ENCODE measurements around the gene CLMN.

CLMN gene

GRCh38 chr14:95319312-95320077 is at the start of gene CLMN:
Gene CLMN, minus strand, starts transcription at chr14:95319908. Its CDS starts 116 bp downstream, at chr14:95319792.
- no peak for DNase-seq

- DNase-seq, result no peak
Observed at GRCh38 chr14:95365401-95365800, 45.7 kb upstream of the CLMN start.

GRCh38 chr14:95364481-95365209 is 44.9 kb upstream of the CLMN start:
- no peak for DNase-seq

GRCh38 chr14:95363468-95363954 is 43.8 kb upstream of the CLMN start:
- no peak for DNase-seq

- no peak for DNase-seq
Observed at GRCh38 chr14:95362138-95362494, 42.4 kb upstream of the CLMN start.

GRCh38 chr14:95361373-95362137 is 41.8 kb upstream of the CLMN start:
- DNase-seq, result no peak

- DNase-seq, result no peak
Observed at GRCh38 chr14:95360828-95361227, 41.1 kb upstream of the CLMN start.

- no peak for DNase-seq
Observed at GRCh38 chr14:95359994-95360826, 40.5 kb upstream of the CLMN start.

GRCh38 chr14:95356245-95356869 is 36.6 kb upstream of the CLMN start:
- no peak for DNase-seq

GRCh38 chr14:95355422-95355821 is 35.7 kb upstream of the CLMN start:
- no peak for DNase-seq

- DNase-seq, result no peak
Observed at GRCh38 chr14:95354834-95355233, 35.1 kb upstream of the CLMN start.

GRCh38 chr14:95353664-95354063 is 34.0 kb upstream of the CLMN start:
- no peak for DNase-seq

- no peak for DNase-seq
Observed at GRCh38 chr14:95353007-95353406, 33.3 kb upstream of the CLMN start.

GRCh38 chr14:95352481-95352880 is 32.8 kb upstream of the CLMN start:
- DNase-seq, result no peak

GRCh38 chr14:95349241-95349640 is 29.5 kb upstream of the CLMN start:
- DNase-seq, result no peak

GRCh38 chr14:95348395-95349080 is 28.8 kb upstream of the CLMN start:
- DNase-seq, result no peak

- DNase-seq, result no peak
Observed at GRCh38 chr14:95346820-95347219, 27.1 kb upstream of the CLMN start.

GRCh38 chr14:95346266-95346665 is 26.6 kb upstream of the CLMN start:
- DNase-seq, result no peak

- no peak for DNase-seq
Observed at GRCh38 chr14:95345032-95345431, 25.3 kb upstream of the CLMN start.

GRCh38 chr14:95344536-95344935 is 24.8 kb upstream of the CLMN start:
- DNase-seq, result no peak

- DNase-seq, result no peak
Observed at GRCh38 chr14:95341564-95341963, 21.9 kb upstream of the CLMN start.

GRCh38 chr14:95341115-95341514 is 21.4 kb upstream of the CLMN start:
- DNase-seq, result no peak
